Panc1 (cell line): ENCODE results near the gene CYBRD1.

Source experiments
- TCF7L2 ChIP-seq: IDR thresholded peaks from 2 replicates; pipeline ENCODE4 v1.6.1; 2011; ENCODE audit warnings: mild to moderate bottlenecking, low read depth, low read length, inconsistent platforms
- TF ChIP-seq, protein P1 (sequence below): fragments of 450-650 bp; IDR thresholded peaks from 2 replicates; pipeline ENCODE4 v1.5.1; 2017; ENCODE audit warnings: mild to moderate bottlenecking
- TF ChIP-seq, protein P2 (sequence below), 2 experiments: IDR thresholded peaks; 2 replicates each; pipeline ENCODE4 v1.6.1; 2011 to 2012; ENCODE audit warnings: low read depth in 2 of 2, control low read depth in 1 of 2, low read length in 1 of 2, mild to moderate bottlenecking in 1 of 2, moderate library complexity in 1 of 2; ENCODE audit not compliant: insufficient read depth in 1 of 2

DNA sequence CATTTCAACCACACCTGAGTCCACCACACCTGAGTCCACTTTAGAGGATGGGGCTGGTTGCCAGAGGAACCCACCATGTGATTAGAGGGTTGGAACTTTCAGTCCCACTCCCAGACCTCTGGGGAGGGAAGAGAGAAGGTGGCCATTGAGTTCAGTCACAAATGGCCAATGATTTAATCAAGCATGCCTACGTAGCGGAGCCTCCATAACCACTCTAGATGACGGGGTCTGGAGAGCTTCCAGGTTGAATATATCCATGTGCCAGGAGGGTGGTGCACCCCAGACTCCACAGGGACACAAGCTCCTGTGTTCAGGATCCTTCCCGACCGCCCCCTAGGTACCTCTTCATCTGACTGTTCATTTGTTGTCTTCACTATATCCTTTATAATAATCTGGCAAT, 53.3 kb downstream of the CYBRD1 start:
- TF ChIP-seq, protein P1, sequence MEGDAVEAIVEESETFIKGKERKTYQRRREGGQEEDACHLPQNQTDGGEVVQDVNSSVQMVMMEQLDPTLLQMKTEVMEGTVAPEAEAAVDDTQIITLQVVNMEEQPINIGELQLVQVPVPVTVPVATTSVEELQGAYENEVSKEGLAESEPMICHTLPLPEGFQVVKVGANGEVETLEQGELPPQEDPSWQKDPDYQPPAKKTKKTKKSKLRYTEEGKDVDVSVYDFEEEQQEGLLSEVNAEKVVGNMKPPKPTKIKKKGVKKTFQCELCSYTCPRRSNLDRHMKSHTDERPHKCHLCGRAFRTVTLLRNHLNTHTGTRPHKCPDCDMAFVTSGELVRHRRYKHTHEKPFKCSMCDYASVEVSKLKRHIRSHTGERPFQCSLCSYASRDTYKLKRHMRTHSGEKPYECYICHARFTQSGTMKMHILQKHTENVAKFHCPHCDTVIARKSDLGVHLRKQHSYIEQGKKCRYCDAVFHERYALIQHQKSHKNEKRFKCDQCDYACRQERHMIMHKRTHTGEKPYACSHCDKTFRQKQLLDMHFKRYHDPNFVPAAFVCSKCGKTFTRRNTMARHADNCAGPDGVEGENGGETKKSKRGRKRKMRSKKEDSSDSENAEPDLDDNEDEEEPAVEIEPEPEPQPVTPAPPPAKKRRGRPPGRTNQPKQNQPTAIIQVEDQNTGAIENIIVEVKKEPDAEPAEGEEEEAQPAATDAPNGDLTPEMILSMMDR: no peak
- TF ChIP-seq, protein P2, sequence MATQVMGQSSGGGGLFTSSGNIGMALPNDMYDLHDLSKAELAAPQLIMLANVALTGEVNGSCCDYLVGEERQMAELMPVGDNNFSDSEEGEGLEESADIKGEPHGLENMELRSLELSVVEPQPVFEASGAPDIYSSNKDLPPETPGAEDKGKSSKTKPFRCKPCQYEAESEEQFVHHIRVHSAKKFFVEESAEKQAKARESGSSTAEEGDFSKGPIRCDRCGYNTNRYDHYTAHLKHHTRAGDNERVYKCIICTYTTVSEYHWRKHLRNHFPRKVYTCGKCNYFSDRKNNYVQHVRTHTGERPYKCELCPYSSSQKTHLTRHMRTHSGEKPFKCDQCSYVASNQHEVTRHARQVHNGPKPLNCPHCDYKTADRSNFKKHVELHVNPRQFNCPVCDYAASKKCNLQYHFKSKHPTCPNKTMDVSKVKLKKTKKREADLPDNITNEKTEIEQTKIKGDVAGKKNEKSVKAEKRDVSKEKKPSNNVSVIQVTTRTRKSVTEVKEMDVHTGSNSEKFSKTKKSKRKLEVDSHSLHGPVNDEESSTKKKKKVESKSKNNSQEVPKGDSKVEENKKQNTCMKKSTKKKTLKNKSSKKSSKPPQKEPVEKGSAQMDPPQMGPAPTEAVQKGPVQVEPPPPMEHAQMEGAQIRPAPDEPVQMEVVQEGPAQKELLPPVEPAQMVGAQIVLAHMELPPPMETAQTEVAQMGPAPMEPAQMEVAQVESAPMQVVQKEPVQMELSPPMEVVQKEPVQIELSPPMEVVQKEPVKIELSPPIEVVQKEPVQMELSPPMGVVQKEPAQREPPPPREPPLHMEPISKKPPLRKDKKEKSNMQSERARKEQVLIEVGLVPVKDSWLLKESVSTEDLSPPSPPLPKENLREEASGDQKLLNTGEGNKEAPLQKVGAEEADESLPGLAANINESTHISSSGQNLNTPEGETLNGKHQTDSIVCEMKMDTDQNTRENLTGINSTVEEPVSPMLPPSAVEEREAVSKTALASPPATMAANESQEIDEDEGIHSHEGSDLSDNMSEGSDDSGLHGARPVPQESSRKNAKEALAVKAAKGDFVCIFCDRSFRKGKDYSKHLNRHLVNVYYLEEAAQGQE (IDR thresholded peaks at IDR 0.05; ENCODE audit: insufficient read depth in 1 of 2, low read depth in 2 of 2, low read length in 1 of 2): no peak
- no peak for TF ChIP-seq TCF7L2
